Uterus (tissue), 4 donors: ENCODE data around the gene ATPAF1. TPM values are rescaled to one million over a fixed set of nuclear protein-coding genes. Genes with fewer than 3 reads are reported as not detected.
"Not testable (repeated sequence)": the region's sequence is repeated elsewhere in the genome, so short reads cannot be mapped to it uniquely, and the experiment has no call there.

Experiments
- DNase-seq, 2 donors: peaks; one replicate each; pipeline ENCODE4 v3.0.0-alpha.2; 2019 to 2020
- H3K27ac ChIP-seq, 2 donors: fragments of 200-600 bp; sonication (generic); 1 replicate in 1 of 2; 2 replicates in 1 of 2; pipeline ENCODE4 v1.5.1; 2016 to 2018
- H3K27me3 ChIP-seq, 2 donors: fragments of 200-600 bp; sonication (generic); one replicate each; pipeline ENCODE4 v1.5.1; 2018 to 2019; ENCODE audit warnings: control low read depth in 1 of 2
- H3K36me3 ChIP-seq, 2 donors: fragments of 200-600 bp; sonication (generic); one replicate each; pipeline ENCODE4 v1.5.1; 2019; ENCODE audit warnings: control low read depth in 1 of 2
- H3K4me1 ChIP-seq, 2 donors: fragments of 200-600 bp; sonication (generic); one replicate each; pipeline ENCODE4 v1.5.1; 2018 to 2019; ENCODE audit warnings: control low read depth in 1 of 2
- H3K4me3 ChIP-seq, 2 donors: fragments of 200-600 bp; sonication (generic); 1 replicate in 1 of 2; 2 replicates in 1 of 2; pipeline ENCODE4 v1.5.1; 2018 to 2019; ENCODE audit warnings: mild to moderate bottlenecking in 1 of 2
- H3K9me3 ChIP-seq, 2 donors: fragments of 200-600 bp; sonication (generic); one replicate each; pipeline ENCODE4 v1.5.1; 2019; ENCODE audit warnings: control low read depth in 1 of 2
- CTCF ChIP-seq, 4 experiments: fragments of 200-600 bp in 2 of 4; fragments of 450-650 bp in 2 of 4; sonication (generic) in 2 of 4; IDR thresholded peaks; one replicate each; pipeline ENCODE4 v1.5.1; 2016 to 2019; ENCODE audit warnings: antibody characterized with exemption in 4 of 4, mild to moderate bottlenecking in 2 of 4, moderate library complexity in 1 of 4
- POLR2A ChIP-seq, 2 donors: fragments of 450-650 bp; IDR thresholded peaks; one replicate each; pipeline ENCODE4 v1.6.1; 2016; ENCODE audit warnings: antibody characterized with exemption in 2 of 2, mild to moderate bottlenecking in 1 of 2, moderate library complexity in 1 of 2
- intact Hi-C: fragments of 100-400 bp; cut with DNase I; formaldehyde crosslinking; loops from one replicate; pipeline ENCODE4 v1.15.1; 2023; ENCODE audit warnings: low total_unique reads
- total RNA-seq, 4 donors: library from RNA; depleted of rRNA in 3 of 4; stranded (reverse); fragments of >200 nt in 3 of 4; gene quantifications; one replicate each; pipeline versions ENCODE4 v1.1.0 to v1.2.4, GENCODE V29; 2014 to 2023
- donor health status: DM: yes; HTN: yes; CAD: no.

ATPAF1 gene
- total RNA-seq, 4 donors from 2014 or later = 8.2 to 59.7 (median 40.8) TPM

- H3K4me3 ChIP-seq = no peak overlapping the region
- H3K4me1 ChIP-seq = no peaks in the 10 kb centered on the region
- H3K27ac ChIP-seq = no peak overlapping the region
- H3K27me3 ChIP-seq = no peaks in the 10 kb centered on the region
- no peak for DNase-seq
- TF ChIP-seq CTCF (IDR thresholded peaks at IDR 0.05) (no peak), POLR2A (IDR thresholded peaks at IDR 0.05) (no peak)
- intact Hi-C loops = no loop called here
- no peaks in the 10 kb centered on the region for H3K36me3 ChIP-seq
- no peaks in the 10 kb centered on the region for H3K9me3 ChIP-seq
These were observed 4.5 kb upstream of the ATPAF1 start for GRCh38 chr1:46672696-46673095.

- Histone ChIP-seq H3K27ac (no peak within 1 kb of the TSS), H3K36me3 (no peaks in the 10 kb centered on the region), H3K4me3 (no peak within 1 kb of the TSS), H3K4me1 (peaks cover 0 to 5% of the 10 kb centered on the region in 2 donors), H3K27me3 (no peaks in the 10 kb centered on the region), H3K9me3 (no peaks in the 10 kb centered on the region)
- TF ChIP-seq POLR2A (IDR thresholded peaks at IDR 0.05) (no peak), CTCF (IDR thresholded peaks at IDR 0.05) (no peak)
- intact Hi-C loops = no loop called here
- DNase-seq = no peak
These were observed 3.4 kb upstream of the ATPAF1 start, which contains the start of gene TEX38 for GRCh38 chr1:46671554-46671953. TSS of gene TEX38 (plus strand) at chr1:46671854. CDS start at chr1:46671935, 81 bp downstream.

DNA sequence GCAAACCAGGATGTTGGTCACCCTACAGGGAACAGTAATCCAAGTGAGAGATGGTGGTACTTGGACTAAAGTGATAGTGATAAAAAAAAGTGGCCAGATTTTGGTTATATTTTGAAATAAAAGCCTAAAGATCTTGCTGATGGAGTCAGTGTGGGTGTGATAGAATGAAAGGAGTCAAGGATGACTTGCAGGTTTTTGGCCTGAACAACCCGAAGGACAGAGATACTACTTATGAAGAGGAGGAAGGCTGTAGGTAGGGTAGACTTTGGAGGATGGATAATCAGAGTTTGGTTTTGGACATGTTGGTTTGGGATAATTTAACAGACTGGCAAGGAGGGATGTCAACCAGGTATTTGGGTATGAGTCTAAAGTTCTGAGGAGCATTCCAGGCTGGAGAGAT is 2.0 kb upstream of the ATPAF1 start:
- no peaks in the 10 kb centered on the region for H3K36me3 ChIP-seq
- intact Hi-C loops = no loop called here
- no peak for DNase-seq
- H3K9me3 ChIP-seq = no peaks in the 10 kb centered on the region
- H3K27me3 ChIP-seq = no peaks in the 10 kb centered on the region
- H3K4me3 ChIP-seq = no peak overlapping the region
- TF ChIP-seq POLR2A (IDR thresholded peaks at IDR 0.05) (no peak), CTCF (IDR thresholded peaks at IDR 0.05) (no peak)
- no peak overlapping the region for H3K27ac ChIP-seq
- peaks cover 0 to 10% of the 10 kb centered on the region in 2 donors for H3K4me1 ChIP-seq

- TF ChIP-seq CTCF (IDR thresholded peaks at IDR 0.05) (no peak), POLR2A (IDR thresholded peaks at IDR 0.05) (no peak)
- Histone ChIP-seq H3K4me1 (peaks cover 0 to 10% of the 10 kb centered on the region in 2 donors), H3K27me3 (no peaks in the 10 kb centered on the region), H3K9me3 (no peaks in the 10 kb centered on the region), H3K4me3 (no peak overlapping the region), H3K36me3 (no peaks in the 10 kb centered on the region), H3K27ac (no peak overlapping the region)
- DNase-seq = no peak
- intact Hi-C loops = no loop called here
These were observed 2.2 kb downstream of the ATPAF1 start for GRCh38 chr1:46665983-46666382.

DNA sequence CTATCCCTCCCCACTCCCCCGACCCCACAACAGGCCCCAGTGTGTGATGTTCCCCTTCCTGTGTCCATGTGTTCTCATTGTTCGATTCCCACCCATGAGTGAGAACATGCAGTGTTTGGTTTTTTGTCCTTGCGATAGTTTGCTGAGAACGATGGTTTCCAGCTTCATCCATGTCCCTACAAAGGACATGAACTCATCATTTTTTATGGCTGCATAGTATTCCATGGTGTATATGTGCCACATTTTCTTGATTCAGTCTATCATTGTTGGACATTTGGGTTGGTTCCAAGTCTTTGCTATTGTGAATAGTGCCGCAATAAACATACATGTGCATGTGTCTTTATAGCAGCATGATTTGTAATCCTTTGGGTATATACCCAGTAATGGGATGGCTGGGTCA is 5.2 kb downstream of the ATPAF1 start:
- H3K9me3 ChIP-seq, H3K4me3 ChIP-seq, H3K36me3 ChIP-seq, DNase-seq, H3K4me1 ChIP-seq, H3K27me3 ChIP-seq, H3K27ac ChIP-seq, intact Hi-C loops: not testable (repeated sequence)

DNA sequence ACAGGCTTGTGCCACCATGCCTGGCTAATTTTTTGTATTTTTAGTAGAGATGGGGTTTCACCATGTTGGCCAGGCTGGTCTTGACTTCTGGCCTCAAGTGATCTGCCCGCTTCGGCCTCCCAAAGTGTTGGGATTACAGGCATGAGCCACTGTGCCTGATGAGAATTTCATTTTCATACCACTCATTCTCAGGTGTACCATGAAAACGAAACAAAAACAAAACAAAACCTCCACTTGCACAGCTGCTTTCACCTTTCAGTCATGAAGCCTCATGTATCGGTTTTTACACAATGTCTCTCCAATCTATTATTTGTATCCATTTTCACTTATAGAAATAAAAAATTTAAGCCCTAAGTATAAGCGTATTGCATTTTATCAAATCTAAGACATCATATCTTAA is 8.0 kb downstream of the ATPAF1 start:
- H3K27me3 ChIP-seq, DNase-seq, intact Hi-C loops, H3K4me3 ChIP-seq, H3K36me3 ChIP-seq, H3K27ac ChIP-seq, H3K9me3 ChIP-seq, H3K4me1 ChIP-seq: not testable (repeated sequence)
